A673 (cell line): ENCODE results near the gene EDEM3. TPM values are rescaled to one million over a fixed set of nuclear protein-coding genes. Genes with fewer than 3 reads are reported as not detected.

Experiments
- total RNA-seq: library from RNA; stranded (reverse); gene quantifications from 2 replicates; pipeline ENCODE4 v1.2.3, GENCODE V29; 2021

Gene EDEM3
- total RNA-seq, 1 experiment from 2014 or later: 24.3 TPM

Other genes with a start within 250 kb of the EDEM3 start
- 52.9 and 54.8 TPM in 2 replicates for gene NIBAN1, start 219.7 kb upstream of the EDEM3 start, total RNA-seq